Stimulated activated CD8-positive, alpha-beta memory T cell treated with anti-CD3 and anti-CD28 coated beads, Interleukin-12 subunit alpha, Interleukin-12 subunit beta, amount 100 ng/mL, for 24 hours (primary cell): Measurements from ENCODE around the gene TRIM25.
"Not testable (repeated sequence)": the region's sequence is repeated elsewhere in the genome, so short reads cannot be mapped to it uniquely, and the experiment has no call there.

Experiments
- DNase-seq: peaks from one replicate; pipeline ENCODE4 v3.0.0-alpha.2; 2020; ENCODE audit errors: extremely low read depth

The TRIM25 gene

GRCh38 chr17:56913867-56914580 lies at the start of gene TRIM25:
Gene TRIM25 (minus strand): TSS chr17:56914049. CDS start chr17:56913988, 61 bp downstream.
- DNase-seq: peak; percentile 82

GRCh38 chr17:56960596-56961538 lies 47.0 kb upstream of the TRIM25 start, which contains the start of gene COIL:
Gene COIL (minus strand): TSS chr17:56961050. CDS start chr17:56961019, 31 bp downstream.
- peak; percentile 81 for DNase-seq

GRCh38 chr17:56956992-56957391 lies 43.1 kb upstream of the TRIM25 start:
- DNase-seq: no peak

GRCh38 chr17:56949595-56949994 lies 35.7 kb upstream of the TRIM25 start:
- DNase-seq: no peak

GRCh38 chr17:56948491-56948890 lies 34.6 kb upstream of the TRIM25 start:
- DNase-seq: no peak

GRCh38 chr17:56947741-56948140 lies 33.9 kb upstream of the TRIM25 start:
- no peak for DNase-seq

- no peak for DNase-seq
These were observed 32.2 kb upstream of the TRIM25 start for GRCh38 chr17:56945938-56946505.

GRCh38 chr17:56943505-56944125 lies 29.8 kb upstream of the TRIM25 start:
- DNase-seq: no peak

- no peak for DNase-seq
These were observed 26.1 kb upstream of the TRIM25 start for GRCh38 chr17:56939869-56940484.

- not testable (repeated sequence) for DNase-seq
These were observed 24.4 kb upstream of the TRIM25 start for GRCh38 chr17:56938206-56938605.

- DNase-seq: no peak
These were observed 23.8 kb upstream of the TRIM25 start for GRCh38 chr17:56937687-56938086.

- DNase-seq: no peak
These were observed 23.0 kb upstream of the TRIM25 start for GRCh38 chr17:56936697-56937322.

- DNase-seq: no peak
These were observed 21.6 kb upstream of the TRIM25 start for GRCh38 chr17:56935461-56935860.

GRCh38 chr17:56934280-56934679 lies 20.4 kb upstream of the TRIM25 start:
- DNase-seq: no peak

GRCh38 chr17:56933868-56934267 lies 20.0 kb upstream of the TRIM25 start:
- no peak for DNase-seq

- DNase-seq: no peak
These were observed 19.4 kb upstream of the TRIM25 start for GRCh38 chr17:56933151-56933745.

- no peak for DNase-seq
These were observed 17.0 kb upstream of the TRIM25 start for GRCh38 chr17:56930739-56931337.

GRCh38 chr17:56929362-56929969 lies 15.6 kb upstream of the TRIM25 start:
- no peak for DNase-seq

- DNase-seq: no peak
These were observed 14.7 kb upstream of the TRIM25 start for GRCh38 chr17:56928586-56928985.

- no peak for DNase-seq
These were observed 12.9 kb upstream of the TRIM25 start for GRCh38 chr17:56926704-56927103.
